ENCODE measurements around the gene C22orf39.

C22orf39 gene

DNA sequence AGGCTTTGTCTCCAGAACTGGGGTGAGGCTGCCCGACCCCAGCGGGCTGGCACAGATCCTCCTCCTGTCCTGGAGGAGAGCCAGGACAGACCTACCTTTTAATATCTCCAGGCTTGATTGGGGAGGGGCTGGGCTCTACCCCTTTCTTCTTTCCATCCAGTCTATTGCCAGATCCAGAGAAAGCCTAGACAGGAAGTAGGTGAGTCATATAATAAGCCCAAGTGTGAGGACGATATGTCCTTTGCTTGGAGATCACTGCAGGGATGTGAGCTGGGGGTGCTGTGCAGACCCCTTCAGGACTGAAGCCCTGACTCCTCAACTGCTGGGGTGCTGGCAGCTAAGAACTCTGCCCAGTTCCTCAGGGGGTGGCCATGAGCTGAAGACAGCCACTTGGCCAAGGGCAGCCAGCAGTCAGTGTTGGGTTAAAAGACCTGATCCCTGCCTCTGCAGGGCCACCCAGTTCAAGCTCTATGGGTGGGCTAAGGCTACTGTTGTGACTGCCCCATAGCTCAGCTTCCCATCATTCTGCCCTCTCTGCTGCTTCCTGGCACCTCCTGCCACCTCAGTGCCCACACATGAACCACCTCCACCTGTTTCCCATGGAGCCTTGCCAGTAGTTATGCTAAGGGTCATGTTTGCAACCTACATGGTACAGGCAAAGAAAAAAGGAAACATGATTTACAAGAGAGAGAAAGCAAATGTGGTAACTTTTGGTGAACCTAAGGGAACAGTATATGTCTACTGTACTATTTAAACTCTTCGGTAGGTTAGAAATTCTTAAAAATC is 8.3 kb upstream of the C22orf39 start:
- Histone ChIP-seq H3K23ac (ENCODE audit: low read length) (no peak overlapping the region), H3K4me2 (ENCODE audit: low read length) (no peak overlapping the region), H3K27me3 (ENCODE audit: insufficient read depth, low read length, poor library complexity) (no peaks in the 10 kb centered on the region), H3K4ac (ENCODE audit: low read depth, low read length) (no peak overlapping the region), H3K18ac (ENCODE audit: low read length) (no peak overlapping the region), H3K79me2 (ENCODE audit: control insufficient read depth, insufficient read depth, low read length) (no peaks in the 10 kb centered on the region), H2BK15ac (replicated peaks; ENCODE audit: low read depth) (no peak overlapping the region), H3K4me1 (ENCODE audit: control insufficient read depth, low read depth, low read length) (no peaks in the 10 kb centered on the region), H2AK5ac (ENCODE audit: low read length) (no peak overlapping the region), H3K79me1 (ENCODE audit: low read length) (no peaks in the 10 kb centered on the region), H3K9ac (ENCODE audit: low read length) (no peak overlapping the region), H3K36me3 (ENCODE audit: control insufficient read depth, insufficient read depth, low read length) (peaks cover 26% of the 10 kb centered on the region), H3K27ac (ENCODE audit: low read depth, low read length) (no peak overlapping the region), H4K8ac (ENCODE audit: low read depth, low read length) (no peak overlapping the region), H2BK5ac (ENCODE audit: low read length) (no peak overlapping the region), H3K56ac (ENCODE audit: low read length) (no peak overlapping the region), H4K5ac (ENCODE audit: low read length) (no peak overlapping the region), H2BK120ac (ENCODE audit: low read depth, low read length) (no peak overlapping the region), H3K4me3 (ENCODE audit: low read length) (no peak overlapping the region)
- no peak for DNase-seq
- WGBS (ENCODE audit: extremely low coverage, insufficient coverage, low lambda C conversion rate), result no CpG with 5 or more reads among the region's 4 CpGs

- Histone ChIP-seq H3K56ac (ENCODE audit: low read length) (no peak overlapping the region), H3K27me3 (ENCODE audit: insufficient read depth, low read length, poor library complexity) (no peaks in the 10 kb centered on the region), H3K18ac (ENCODE audit: low read length) (no peak overlapping the region), H3K4me3 (ENCODE audit: low read length) (no peak overlapping the region), H4K5ac (ENCODE audit: low read length) (no peak overlapping the region), H2BK120ac (ENCODE audit: low read depth, low read length) (no peak overlapping the region), H2AK5ac (ENCODE audit: low read length) (no peak overlapping the region), H3K36me3 (ENCODE audit: control insufficient read depth, insufficient read depth, low read length) (peaks cover 26% of the 10 kb centered on the region), H3K9ac (ENCODE audit: low read length) (no peak overlapping the region), H3K4ac (ENCODE audit: low read depth, low read length) (no peak overlapping the region), H3K4me2 (ENCODE audit: low read length) (no peak overlapping the region), H2BK5ac (ENCODE audit: low read length) (no peak overlapping the region), H3K4me1 (ENCODE audit: control insufficient read depth, low read depth, low read length) (no peaks in the 10 kb centered on the region), H3K23ac (ENCODE audit: low read length) (no peak overlapping the region), H2BK15ac (replicated peaks; ENCODE audit: low read depth) (no peak overlapping the region), H3K79me2 (ENCODE audit: control insufficient read depth, insufficient read depth, low read length) (no peaks in the 10 kb centered on the region), H4K8ac (ENCODE audit: low read depth, low read length) (no peak overlapping the region), H3K79me1 (ENCODE audit: low read length) (no peaks in the 10 kb centered on the region), H3K27ac (ENCODE audit: low read depth, low read length) (no peak overlapping the region)
- no peak for DNase-seq
- no CpG with 5 or more reads among the region's 2 CpGs for WGBS (ENCODE audit: extremely low coverage, insufficient coverage, low lambda C conversion rate)
These were observed 7.5 kb upstream of the C22orf39 start for GRCh38 chr22:19455033-19455432.

GRCh38 chr22:19454156-19454555 is 6.6 kb upstream of the C22orf39 start:
- Histone ChIP-seq H3K4me2 (ENCODE audit: low read length) (no peak overlapping the region), H3K4ac (ENCODE audit: low read depth, low read length) (no peak overlapping the region), H2BK15ac (replicated peaks; ENCODE audit: low read depth) (no peak overlapping the region), H3K27ac (ENCODE audit: low read depth, low read length) (no peak overlapping the region), H4K8ac (ENCODE audit: low read depth, low read length) (no peak overlapping the region), H2BK5ac (ENCODE audit: low read length) (no peak overlapping the region), H3K23ac (ENCODE audit: low read length) (no peak overlapping the region), H4K5ac (ENCODE audit: low read length) (no peak overlapping the region), H3K79me2 (ENCODE audit: control insufficient read depth, insufficient read depth, low read length) (no peaks in the 10 kb centered on the region), H3K9ac (ENCODE audit: low read length) (no peak overlapping the region), H2BK120ac (ENCODE audit: low read depth, low read length) (no peak overlapping the region), H3K4me1 (ENCODE audit: control insufficient read depth, low read depth, low read length) (no peaks in the 10 kb centered on the region), H3K79me1 (ENCODE audit: low read length) (no peaks in the 10 kb centered on the region), H3K27me3 (ENCODE audit: insufficient read depth, low read length, poor library complexity) (no peaks in the 10 kb centered on the region), H3K18ac (ENCODE audit: low read length) (no peak overlapping the region), H2AK5ac (ENCODE audit: low read length) (no peak overlapping the region), H3K56ac (ENCODE audit: low read length) (no peak overlapping the region), H3K36me3 (ENCODE audit: control insufficient read depth, insufficient read depth, low read length) (peaks cover 26% of the 10 kb centered on the region), H3K4me3 (ENCODE audit: low read length) (no peak overlapping the region)
- DNase-seq, result no peak
- no CpG with 5 or more reads among the region's 6 CpGs for WGBS (ENCODE audit: extremely low coverage, insufficient coverage, low lambda C conversion rate)

- H3K9ac ChIP-seq (ENCODE audit: low read length), result no peak overlapping the region
- H3K27ac ChIP-seq (ENCODE audit: low read depth, low read length), result no peak overlapping the region
- H3K4me3 ChIP-seq (ENCODE audit: low read length), result no peak overlapping the region
- no peak overlapping the region for H2BK15ac ChIP-seq (replicated peaks; ENCODE audit: low read depth)
- H3K56ac ChIP-seq (ENCODE audit: low read length), result no peak overlapping the region
- H3K23ac ChIP-seq (ENCODE audit: low read length), result no peak overlapping the region
- H2BK120ac ChIP-seq (ENCODE audit: low read depth, low read length), result no peak overlapping the region
- H3K4ac ChIP-seq (ENCODE audit: low read depth, low read length), result no peak overlapping the region
- no peaks in the 10 kb centered on the region for H3K27me3 ChIP-seq (ENCODE audit: insufficient read depth, low read length, poor library complexity)
- H3K4me2 ChIP-seq (ENCODE audit: low read length), result no peak overlapping the region
- no peak overlapping the region for H4K8ac ChIP-seq (ENCODE audit: low read depth, low read length)
- peaks cover 26% of the 10 kb centered on the region for H3K36me3 ChIP-seq (ENCODE audit: control insufficient read depth, insufficient read depth, low read length)
- no peaks in the 10 kb centered on the region for H3K4me1 ChIP-seq (ENCODE audit: control insufficient read depth, low read depth, low read length)
- no peak overlapping the region for H2AK5ac ChIP-seq (ENCODE audit: low read length)
- no CpG with 5 or more reads among the region's 5 CpGs for WGBS (ENCODE audit: extremely low coverage, insufficient coverage, low lambda C conversion rate)
- no peak overlapping the region for H2BK5ac ChIP-seq (ENCODE audit: low read length)
- H3K18ac ChIP-seq (ENCODE audit: low read length), result no peak overlapping the region
- no peaks in the 10 kb centered on the region for H3K79me1 ChIP-seq (ENCODE audit: low read length)
- DNase-seq, result no peak
- no peaks in the 10 kb centered on the region for H3K79me2 ChIP-seq (ENCODE audit: control insufficient read depth, insufficient read depth, low read length)
- H4K5ac ChIP-seq (ENCODE audit: low read length), result no peak overlapping the region
These were observed 6.2 kb upstream of the C22orf39 start for GRCh38 chr22:19453718-19454117.

DNA sequence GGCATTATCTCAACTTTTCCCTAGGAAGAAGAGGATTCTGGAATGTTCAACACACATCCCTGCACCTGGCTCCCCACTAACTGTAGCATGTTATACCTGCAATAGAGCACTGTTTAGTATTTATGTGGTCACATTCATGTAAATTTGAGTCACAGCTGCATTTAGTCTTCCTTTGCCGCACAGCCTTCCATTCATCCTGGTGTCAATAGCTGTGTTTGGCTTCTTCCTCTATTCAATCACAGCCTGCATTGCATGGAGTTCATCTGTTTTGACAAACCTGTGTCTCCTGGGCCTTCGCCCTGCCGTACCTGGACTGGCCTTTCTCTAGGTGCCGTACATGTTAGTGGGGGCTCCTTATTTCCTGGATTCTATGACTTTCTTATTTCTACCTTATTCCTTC is 4.1 kb upstream of the C22orf39 start:
- peaks cover 4% of the 10 kb centered on the region for H3K79me1 ChIP-seq (ENCODE audit: low read length)
- H4K5ac ChIP-seq (ENCODE audit: low read length), result no peak overlapping the region
- H3K79me2 ChIP-seq (ENCODE audit: control insufficient read depth, insufficient read depth, low read length), result peaks cover 4% of the 10 kb centered on the region
- no peak overlapping the region for H3K4me2 ChIP-seq (ENCODE audit: low read length)
- H3K27me3 ChIP-seq (ENCODE audit: insufficient read depth, low read length, poor library complexity), result no peaks in the 10 kb centered on the region
- H4K8ac ChIP-seq (ENCODE audit: low read depth, low read length), result no peak overlapping the region
- H3K36me3 ChIP-seq (ENCODE audit: control insufficient read depth, insufficient read depth, low read length), result peaks cover 20% of the 10 kb centered on the region
- H3K4me1 ChIP-seq (ENCODE audit: control insufficient read depth, low read depth, low read length), result peaks cover 1% of the 10 kb centered on the region
- no peak overlapping the region for H3K4ac ChIP-seq (ENCODE audit: low read depth, low read length)
- no peak overlapping the region for H3K9ac ChIP-seq (ENCODE audit: low read length)
- no peak overlapping the region for H3K4me3 ChIP-seq (ENCODE audit: low read length)
- no peak overlapping the region for H3K27ac ChIP-seq (ENCODE audit: low read depth, low read length)
- H3K23ac ChIP-seq (ENCODE audit: low read length), result no peak overlapping the region
- H2AK5ac ChIP-seq (ENCODE audit: low read length), result no peak overlapping the region
- H2BK15ac ChIP-seq (replicated peaks; ENCODE audit: low read depth), result no peak overlapping the region
- WGBS (ENCODE audit: extremely low coverage, insufficient coverage, low lambda C conversion rate), result no CpG with 5 or more reads among the region's 4 CpGs
- no peak overlapping the region for H2BK120ac ChIP-seq (ENCODE audit: low read depth, low read length)
- H2BK5ac ChIP-seq (ENCODE audit: low read length), result no peak overlapping the region
- H3K56ac ChIP-seq (ENCODE audit: low read length), result no peak overlapping the region
- H3K18ac ChIP-seq (ENCODE audit: low read length), result no peak overlapping the region
- no peak for DNase-seq

All from mesendoderm (in vitro differentiated cells).